Activated naive CD8-positive, alpha-beta T cell treated with anti-CD3 and anti-CD28 coated beads, Interleukin-2, amount 10 ng/mL, durations not matched to agents 7 days and 5 days (primary cell): ENCODE data around the gene DNAJB7. TPM values are rescaled to one million over a fixed set of nuclear protein-coding genes. Genes with fewer than 3 reads are reported as not detected.
"Not testable (repeated sequence)": the region's sequence is repeated elsewhere in the genome, so short reads cannot be mapped to it uniquely, and the experiment has no call there.

Source experiments
- ATAC-seq: fragments of 150-1000 bp; cut with Tn5 transposase; one replicate; pipeline ENCODE4 v1.10.0; 2021; ENCODE audit warnings: low read depth, moderate library complexity
- POLR2A ChIA-PET: fragments of 350-600 bp; sonication (Branson Sonifier 250); formaldehyde crosslinking; loops from one replicate; lab custom pipeline; 2021; ENCODE audit warnings: antibody characterized with exemption; lab: Charles Lee
- DNase-seq: peaks from one replicate; pipeline ENCODE4 v3.0.0; 2021
- H3K27ac Mint-ChIP-seq: one replicate; pipeline ENCODE4 v1.8.0; 2022; ENCODE audit warnings: mild to moderate bottlenecking, mixed read lengths
- H3K27me3 Mint-ChIP-seq: one replicate; pipeline ENCODE4 v1.8.0; 2022; ENCODE audit warnings: mild to moderate bottlenecking, moderate library complexity, mixed read lengths
- H3K36me3 Mint-ChIP-seq: one replicate; pipeline ENCODE4 v1.8.0; 2021; ENCODE audit warnings: mild to moderate bottlenecking, mixed read lengths
- H3K4me1 Mint-ChIP-seq: one replicate; pipeline ENCODE4 v1.8.0; 2021; ENCODE audit warnings: mixed read lengths
- H3K4me3 Mint-ChIP-seq: one replicate; pipeline ENCODE4 v1.8.0; 2022; ENCODE audit warnings: mild to moderate bottlenecking, moderate library complexity, mixed read lengths
- H3K9me3 Mint-ChIP-seq: one replicate; pipeline ENCODE4 v1.8.0; 2021; ENCODE audit warnings: mixed read lengths
- microRNA-seq: library from miRNA; unstranded; fragments of <30 nt; microRNA quantifications from one replicate; pipeline ENCODE4 v1.2.0, GENCODE V29; 2022
- total RNA-seq, 2 experiments: library from RNA; stranded (reverse); gene quantifications; one replicate each; pipeline ENCODE4 v1.2.3, GENCODE V29; 2021

DNAJB7 gene
- total RNA-seq, 2 experiments from 2014 or later = not detected

DNA sequence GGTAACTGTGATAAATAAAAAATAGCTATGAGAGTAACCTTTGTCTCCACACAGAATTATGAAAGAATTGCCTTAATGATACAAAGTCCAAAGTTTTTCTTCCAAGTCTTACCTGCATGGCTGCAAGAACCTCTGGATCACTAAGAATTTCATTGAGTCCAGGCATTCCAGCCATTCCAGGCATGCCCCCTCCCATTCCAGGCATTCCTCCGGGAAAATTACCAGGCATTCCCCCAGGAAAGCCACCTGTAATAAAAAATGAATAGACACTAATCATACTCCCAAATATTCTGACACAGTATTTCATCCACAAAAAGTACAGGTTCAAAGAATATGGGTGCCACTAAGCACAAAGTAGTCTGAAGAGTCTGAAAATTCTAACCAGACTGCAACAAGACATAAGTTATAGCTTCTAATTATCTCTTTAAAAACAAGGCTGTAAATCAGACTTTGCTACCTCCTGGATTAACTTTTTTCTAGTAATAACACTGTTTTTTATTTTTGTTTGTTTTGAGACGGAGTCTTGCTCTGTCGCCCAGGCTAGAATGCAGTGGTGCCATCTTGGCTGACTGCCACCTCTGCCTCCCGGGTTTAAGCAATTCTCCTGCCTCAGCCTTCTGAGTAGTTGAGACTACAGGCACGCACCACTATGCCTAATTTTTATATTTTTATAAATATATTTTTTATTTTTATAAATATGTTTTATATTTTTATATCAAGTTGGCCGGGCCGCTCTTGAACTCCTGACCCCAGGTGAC is 34.8 kb downstream of the DNAJB7 start:
- H3K4me3 Mint-ChIP-seq = no peak overlapping the region
- no peak for DNase-seq
- no peaks in the 10 kb centered on the region for H3K27me3 Mint-ChIP-seq
- POLR2A ChIA-PET = no interaction called here
- H3K4me1 Mint-ChIP-seq = no peaks in the 10 kb centered on the region
- no peak for ATAC-seq
- H3K9me3 Mint-ChIP-seq = no peaks in the 10 kb centered on the region
- H3K27ac Mint-ChIP-seq = no peak overlapping the region
- peaks cover 14% of the 10 kb centered on the region for H3K36me3 Mint-ChIP-seq

DNA sequence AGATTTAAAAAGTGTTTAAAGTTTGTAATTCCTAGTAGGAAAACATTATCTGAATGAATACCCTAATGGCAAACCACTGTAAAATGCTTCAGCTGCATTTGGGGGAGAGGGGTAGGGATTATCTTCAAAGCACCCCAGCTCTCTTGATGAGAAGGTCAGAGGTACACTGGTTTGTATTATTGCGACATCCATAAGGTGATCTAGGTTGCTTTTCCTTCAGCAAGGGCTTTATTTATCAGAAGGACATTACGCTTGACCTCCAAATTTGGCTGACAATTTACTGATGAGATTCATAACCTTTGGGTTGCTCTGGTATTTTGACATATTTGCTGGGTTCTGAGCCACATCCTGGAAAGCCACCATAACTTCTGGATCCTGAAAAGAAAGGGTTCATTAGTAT is 35.6 kb downstream of the DNAJB7 start:
- DNase-seq, H3K4me1 Mint-ChIP-seq, POLR2A ChIA-PET, H3K4me3 Mint-ChIP-seq, H3K27me3 Mint-ChIP-seq, H3K27ac Mint-ChIP-seq, H3K9me3 Mint-ChIP-seq, ATAC-seq: not testable (repeated sequence)
- peaks cover 13% of the 10 kb centered on the region for H3K36me3 Mint-ChIP-seq

DNA sequence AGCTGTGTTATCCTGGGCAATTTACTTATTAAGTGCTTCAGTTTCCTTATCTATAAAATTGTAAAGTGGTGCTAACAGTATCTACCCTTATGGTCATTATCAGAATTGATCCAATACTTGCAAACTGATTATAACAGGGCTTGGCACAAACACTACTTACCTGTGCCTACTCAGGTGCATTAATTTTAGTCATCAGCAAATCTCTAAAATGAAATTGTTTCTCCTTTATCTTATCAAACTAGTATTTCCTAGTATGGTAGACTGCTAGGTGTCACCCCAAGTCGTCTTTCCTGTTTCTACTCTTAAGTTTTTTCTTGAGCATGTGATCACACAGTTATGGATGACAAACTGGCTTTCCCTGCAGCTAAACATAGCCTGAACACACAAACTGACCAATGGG is 38.5 kb downstream of the DNAJB7 start:
- Mint-ChIP-seq H3K9me3 (no peaks in the 10 kb centered on the region), H3K27ac (no peak overlapping the region), H3K4me1 (peaks cover 6% of the 10 kb centered on the region), H3K4me3 (no peak overlapping the region), H3K36me3 (peaks cover 6% of the 10 kb centered on the region), H3K27me3 (no peaks in the 10 kb centered on the region)
- ATAC-seq (no peak), DNase-seq (no peak)
- POLR2A ChIA-PET = no interaction called here

DNA sequence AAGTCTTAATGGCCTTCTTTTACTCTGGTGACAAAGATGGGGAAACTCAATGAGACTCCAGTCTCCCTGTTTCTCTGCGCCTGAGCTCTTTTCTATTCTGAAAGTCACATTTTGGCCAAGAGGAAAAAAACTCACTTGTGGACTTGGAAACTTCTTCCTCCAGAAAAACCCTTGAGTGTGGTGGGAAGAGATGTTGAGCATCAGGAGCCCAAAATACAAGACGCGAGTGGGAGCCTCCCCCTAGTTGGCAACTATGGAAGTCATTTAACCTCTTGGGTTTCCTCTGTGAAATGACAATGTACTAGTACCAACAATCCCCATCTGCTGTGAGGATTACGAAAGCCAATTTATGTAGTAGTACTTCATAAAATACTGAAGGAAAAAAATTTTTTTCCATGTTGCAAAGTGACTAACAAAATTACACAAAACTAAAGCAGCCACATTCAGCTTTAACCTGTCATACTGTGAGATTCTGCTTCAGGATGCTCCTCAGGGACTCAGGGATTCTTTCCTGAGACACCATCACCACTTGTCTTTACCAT is 42.2 kb downstream of the DNAJB7 start:
- Mint-ChIP-seq H3K9me3 (no peaks in the 10 kb centered on the region), H3K36me3 (peaks cover 13% of the 10 kb centered on the region), H3K4me1 (peaks cover 21% of the 10 kb centered on the region), H3K4me3 (peak overlapping the region; percentile 88), H3K27ac (peak overlapping the region; percentile 80), H3K27me3 (no peaks in the 10 kb centered on the region)
- DNase-seq (no peak), ATAC-seq (no peak)
- POLR2A ChIA-PET = interaction anchor here (0.6 to 2.0 kb wide), 3 partner anchors 37 to 137 kb away, joined by 3 to 11 read pairs (median 10); partner anchors contain the start of genes ST13 and XPNPEP3

DNA sequence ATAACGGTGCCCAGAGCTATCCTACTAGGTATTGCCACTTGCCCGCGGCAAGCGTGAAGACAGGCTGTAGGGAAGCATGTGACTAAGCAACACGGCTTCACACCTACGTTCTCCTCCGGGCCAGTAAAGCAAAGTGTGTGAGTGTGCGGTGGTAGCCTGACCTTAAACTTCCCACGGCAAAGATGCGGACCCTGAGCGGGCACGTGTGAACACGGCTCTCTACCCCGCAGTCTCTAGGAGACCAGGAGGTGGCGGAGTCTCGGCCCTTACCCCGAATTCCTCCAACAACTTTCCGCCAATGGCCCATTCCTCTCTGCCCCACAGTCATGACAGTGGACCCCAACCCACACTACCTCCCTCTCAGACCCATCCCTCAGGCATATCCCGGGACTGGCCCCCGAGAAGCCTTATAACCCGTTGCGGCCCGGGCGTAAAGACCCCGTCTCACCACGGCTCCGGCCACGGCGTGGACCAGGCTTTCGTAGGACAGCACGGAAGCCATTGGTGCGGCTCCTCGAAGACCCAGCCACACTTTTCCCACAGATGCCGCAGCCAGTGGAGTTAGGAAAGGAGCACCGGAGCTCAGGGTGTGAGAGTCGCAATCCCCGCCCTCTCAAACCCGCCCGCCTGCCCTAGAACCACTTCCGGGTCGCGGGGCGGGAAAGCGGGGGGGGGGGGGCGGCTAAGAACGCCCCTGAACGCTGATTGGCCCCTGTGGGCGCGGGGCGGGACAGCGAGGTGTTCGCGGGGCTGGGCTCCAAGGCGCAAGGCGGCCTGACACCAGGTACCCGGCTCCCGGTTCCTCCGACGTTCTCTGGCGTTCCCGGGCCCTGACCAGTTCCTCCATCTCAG is 42.9 kb downstream of the DNAJB7 start, which contains the start of gene SLC25A17:
TSS of gene SLC25A17 (minus strand) at position 600 of the 852 bp plus-strand sequence. CDS start at position 502, 98 bp downstream.
- Mint-ChIP-seq H3K4me1 (peaks cover 21% of the 10 kb centered on the region), H3K4me3 (peak within 1 kb of the TSS; percentile 88), H3K36me3 (peaks cover 15% of the 10 kb centered on the region), H3K27ac (peak within 1 kb of the TSS; percentile 80), H3K9me3 (no peaks in the 10 kb centered on the region), H3K27me3 (no peaks in the 10 kb centered on the region)
- POLR2A ChIA-PET = interaction anchor here (0.6 to 2.0 kb wide), 7 partner anchors 37 to 870 kb away, joined by 3 to 11 read pairs (median 4); partner anchors contain the start of genes PMM1, SNU13, ST13 and XPNPEP3
- peak; percentile 89 for ATAC-seq
- peak; percentile 90 for DNase-seq

DNA sequence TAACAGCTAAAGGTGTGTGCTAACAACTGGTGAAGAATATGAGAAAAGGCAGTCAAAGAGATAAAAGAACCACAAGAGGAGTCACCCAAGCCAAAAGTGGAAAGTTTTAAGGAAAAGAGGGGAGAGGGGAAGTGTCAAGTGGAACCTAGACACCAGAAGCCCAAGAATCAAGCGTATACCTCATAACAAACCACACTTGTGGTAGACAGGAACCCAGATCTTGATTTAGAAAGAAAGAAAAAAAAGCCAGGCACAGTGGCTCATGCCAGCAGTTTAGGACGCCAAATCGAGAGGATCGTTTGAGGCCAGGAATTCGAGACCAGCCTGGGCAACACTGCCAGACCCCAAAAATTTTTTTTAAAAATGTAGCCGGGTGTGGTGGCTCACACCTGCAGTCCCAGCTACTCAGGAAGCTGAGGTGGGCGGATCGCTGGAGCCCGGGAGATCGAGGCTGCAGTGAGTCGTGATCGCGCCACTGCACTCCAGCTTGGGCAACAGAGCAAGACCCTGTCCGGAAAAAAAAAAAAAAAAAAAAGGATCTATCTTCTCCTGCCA is 43.6 kb downstream of the DNAJB7 start:
- H3K9me3 Mint-ChIP-seq = no peaks in the 10 kb centered on the region
- POLR2A ChIA-PET = interaction anchor here (0.6 to 2.0 kb wide), 7 partner anchors 38 to 870 kb away, joined by 3 to 11 read pairs (median 4); partner anchors contain the start of genes PMM1, SNU13, ST13 and XPNPEP3
- peak overlapping the region; percentile 88 for H3K4me3 Mint-ChIP-seq
- ATAC-seq = peak; percentile 13
- H3K27ac Mint-ChIP-seq = peak overlapping the region; percentile 55
- H3K4me1 Mint-ChIP-seq = peaks cover 21% of the 10 kb centered on the region
- peaks cover 17% of the 10 kb centered on the region for H3K36me3 Mint-ChIP-seq
- DNase-seq = peak; percentile 46
- H3K27me3 Mint-ChIP-seq = no peaks in the 10 kb centered on the region

DNA sequence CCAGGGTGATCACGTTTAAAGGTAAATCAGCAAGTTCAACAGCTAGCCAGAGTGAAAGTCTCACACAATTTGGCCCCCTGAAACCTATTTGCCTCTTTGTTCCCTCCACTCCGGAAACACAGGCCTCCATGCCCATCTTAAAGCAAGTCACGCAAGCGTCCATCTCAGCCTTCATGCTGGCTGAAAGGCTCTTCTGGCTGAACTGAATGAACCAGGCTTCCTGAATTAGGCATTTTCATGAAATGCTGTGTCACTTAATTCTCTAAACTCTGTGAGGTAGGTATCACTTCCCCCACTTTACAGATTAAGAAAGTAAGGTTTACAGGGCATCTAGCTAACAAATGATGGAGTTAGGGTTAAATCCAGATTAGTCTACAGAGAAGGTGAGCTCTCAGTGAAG is 44.2 kb downstream of the DNAJB7 start:
- DNase-seq (no peak), ATAC-seq (no peak)
- Mint-ChIP-seq H3K4me1 (peaks cover 21% of the 10 kb centered on the region), H3K27ac (peak overlapping the region; percentile 55), H3K36me3 (peaks cover 21% of the 10 kb centered on the region), H3K9me3 (no peaks in the 10 kb centered on the region), H3K4me3 (peak overlapping the region; percentile 88), H3K27me3 (no peaks in the 10 kb centered on the region)
- POLR2A ChIA-PET = interaction anchor here (0.6 to 2.0 kb wide), 3 partner anchors 39 to 91 kb away, joined by 3 to 11 read pairs (median 10); partner anchors contain the start of genes ST13 and XPNPEP3

DNA sequence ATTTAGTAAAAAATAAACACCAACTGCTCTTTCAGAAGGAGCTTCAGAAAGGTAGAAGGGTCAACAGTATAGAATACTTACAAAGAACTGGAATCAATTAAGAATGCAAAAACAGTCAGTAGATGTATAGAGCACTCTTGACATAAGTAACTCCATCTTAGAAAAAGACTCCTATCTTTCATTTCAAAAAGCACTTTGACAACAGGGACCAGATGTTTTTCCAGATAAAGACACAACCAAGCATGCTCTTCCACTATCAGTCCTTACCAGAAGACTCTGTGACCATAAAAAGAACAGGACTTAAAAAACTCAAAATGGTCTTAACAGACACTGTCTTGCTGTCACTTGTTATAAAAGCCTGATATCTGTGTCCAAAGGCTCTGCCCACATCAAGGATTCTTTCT is 48.0 kb downstream of the DNAJB7 start:
- Mint-ChIP-seq H3K4me1 (peaks cover 18% of the 10 kb centered on the region), H3K36me3 (peaks cover 25% of the 10 kb centered on the region), H3K4me3 (no peak overlapping the region), H3K27me3 (no peaks in the 10 kb centered on the region), H3K27ac (no peak overlapping the region), H3K9me3 (no peaks in the 10 kb centered on the region)
- DNase-seq (no peak), ATAC-seq (no peak)
- POLR2A ChIA-PET = no interaction called here

Small RNA genes within 50 kb of the gene (microRNA-seq; reads per million reads assigned to microRNA genes)
- gene MIR4766 = 4.2 reads per million

Other genes with a start within 250 kb of the DNAJB7 start
- 10 to 100 TPM; 72.5 to 76.3 TPM for gene MRTFA, start 225.4 kb downstream of the DNAJB7 start, total RNA-seq
- not detected for gene MCHR1, start 182.6 kb downstream of the DNAJB7 start, total RNA-seq
- 10 to 100 TPM; 17.8 to 20.6 TPM for gene SLC25A17, start 42.8 kb downstream of the DNAJB7 start, total RNA-seq
- gene ST13, start 5.5 kb downstream of the DNAJB7 start, total RNA-seq = 100 to 1,000 TPM; 131 to 138 TPM
- 10 to 100 TPM; 14.7 to 15.1 TPM for gene XPNPEP3, start 5.0 kb downstream of the DNAJB7 start, total RNA-seq
- 10 to 100 TPM; 68.6 to 73.6 TPM for gene RBX1, start 89.3 kb upstream of the DNAJB7 start, total RNA-seq
- 10 to 100 TPM; 82.9 to 85.4 TPM for gene EP300, start 230.5 kb upstream of the DNAJB7 start, total RNA-seq